Activated CD8-positive, alpha-beta memory T cell treated with anti-CD3 and anti-CD28 coated beads for 36 hours (primary cell): ENCODE measurements around the gene CACNA2D1. TPM values are rescaled to one million over a fixed set of nuclear protein-coding genes. Genes with fewer than 3 reads are reported as not detected.

Experiments used
- CTCF ChIA-PET: fragments of 350-600 bp; sonication (Branson Sonifier 250); formaldehyde crosslinking; loops from one replicate; lab custom pipeline; 2021; ENCODE audit warnings: antibody characterized with exemption; lab: Charles Lee
- POLR2A ChIA-PET: fragments of 350-600 bp; sonication (Branson Sonifier 250); formaldehyde crosslinking; loops from one replicate; lab custom pipeline; 2021; ENCODE audit warnings: antibody characterized with exemption; lab: Charles Lee
- total RNA-seq, 2 experiments: library from RNA; stranded (reverse); gene quantifications; one replicate each; pipeline ENCODE4 v1.2.3, GENCODE V29; 2021

CACNA2D1 gene
- not detected for total RNA-seq

- POLR2A ChIA-PET, result no interaction called here
- CTCF ChIA-PET, result no interaction called here
Measured at GRCh38 chr7:82443547-82444219, at the start of gene CACNA2D1. TSS of gene CACNA2D1 (minus strand) at chr7:82443777.

- POLR2A ChIA-PET, result no interaction called here
- CTCF ChIA-PET, result no interaction called here
Measured at GRCh38 chr7:82481499-82482097, 38.0 kb upstream of the CACNA2D1 start.

GRCh38 chr7:82477733-82478515, 34.3 kb upstream of the CACNA2D1 start:
- ChIA-PET CTCF (no interaction called here), POLR2A (no interaction called here)

- CTCF ChIA-PET, result no interaction called here
- POLR2A ChIA-PET, result no interaction called here
Measured at GRCh38 chr7:82472966-82473365, 29.4 kb upstream of the CACNA2D1 start.

GRCh38 chr7:82471351-82472020, 27.9 kb upstream of the CACNA2D1 start:
- POLR2A ChIA-PET, result no interaction called here
- CTCF ChIA-PET, result no interaction called here

GRCh38 chr7:82469207-82469606, 25.6 kb upstream of the CACNA2D1 start:
- POLR2A ChIA-PET, result no interaction called here

GRCh38 chr7:82468435-82468834, 24.9 kb upstream of the CACNA2D1 start:
- ChIA-PET POLR2A (no interaction called here), CTCF (no interaction called here)

More at GRCh38 chr7:82469207-82469606, 25.6 kb upstream of the CACNA2D1 start:
- CTCF ChIA-PET, result no interaction called here

GRCh38 chr7:82467020-82467419, 23.4 kb upstream of the CACNA2D1 start:
- POLR2A ChIA-PET, result no interaction called here
- CTCF ChIA-PET, result no interaction called here

- CTCF ChIA-PET, result no interaction called here
- POLR2A ChIA-PET, result interaction anchor here (0.5 kb wide), 1 partner anchor 9 kb away, joined by 6 read pairs; no protein-coding TSS in a partner anchor
Measured at GRCh38 chr7:82464372-82464771, 20.8 kb upstream of the CACNA2D1 start.

- POLR2A ChIA-PET, result no interaction called here
- CTCF ChIA-PET, result no interaction called here
Measured at GRCh38 chr7:82455295-82455694, 11.7 kb upstream of the CACNA2D1 start.

- ChIA-PET POLR2A (no interaction called here), CTCF (no interaction called here)
Measured at GRCh38 chr7:82450759-82451158, 7.2 kb upstream of the CACNA2D1 start.

GRCh38 chr7:82449910-82450309, 6.3 kb upstream of the CACNA2D1 start:
- ChIA-PET CTCF (no interaction called here), POLR2A (no interaction called here)

- ChIA-PET CTCF (no interaction called here), POLR2A (no interaction called here)
Measured at GRCh38 chr7:82446897-82447296, 3.3 kb upstream of the CACNA2D1 start.

GRCh38 chr7:82445271-82445670, 1.7 kb upstream of the CACNA2D1 start:
- ChIA-PET CTCF (no interaction called here), POLR2A (no interaction called here)

- ChIA-PET CTCF (no interaction called here), POLR2A (no interaction called here)
Measured at GRCh38 chr7:82444220-82444909, 788 bp upstream of the CACNA2D1 start.

- ChIA-PET POLR2A (no interaction called here), CTCF (no interaction called here)
Measured at GRCh38 chr7:82443036-82443546, 486 bp downstream of the CACNA2D1 start.

- CTCF ChIA-PET, result no interaction called here
- POLR2A ChIA-PET, result no interaction called here
Measured at GRCh38 chr7:82442492-82443035, 1.0 kb downstream of the CACNA2D1 start.

- CTCF ChIA-PET, result no interaction called here
- POLR2A ChIA-PET, result no interaction called here
Measured at GRCh38 chr7:82441669-82442478, 1.7 kb downstream of the CACNA2D1 start.
